Astrocyte (in vitro differentiated cells and primary cell): ENCODE measurements around the gene SCGB1A1. TPM values are rescaled to one million over a fixed set of nuclear protein-coding genes. Genes with fewer than 3 reads are reported as not detected.

Experiments used
- DNase-seq: peaks from one replicate; pipeline ENCODE4 v3.0.0-alpha.2; 2010; ENCODE audit warnings: low read depth
- FAIRE-seq: peaks from 2 replicates; lab custom pipeline; 2011; peaks lifted over from hg19 to GRCh38; lab: Jason Lieb, UNC
- H2AFZ ChIP-seq: 2 replicates; pipeline ENCODE4 v1.6.0; 2012; ENCODE audit warnings: low read depth, low read length, inconsistent platforms
- H3K27ac ChIP-seq: 2 replicates; pipeline ENCODE4 v1.5.1; 2011; ENCODE audit warnings: low read depth, low read length, inconsistent platforms
- H3K27me3 ChIP-seq: 2 replicates; pipeline ENCODE4 v1.6.0; 2011; ENCODE audit warnings: low read length, inconsistent platforms; ENCODE audit not compliant: insufficient read depth
- H3K36me3 ChIP-seq: 2 replicates; pipeline ENCODE4 v1.5.1; 2011; ENCODE audit warnings: low read length, inconsistent platforms; ENCODE audit not compliant: insufficient read depth
- H3K4me1 ChIP-seq: 2 replicates; pipeline ENCODE4 v1.5.1; 2011; ENCODE audit warnings: low read length, inconsistent platforms; ENCODE audit not compliant: insufficient read depth
- H3K4me2 ChIP-seq: 2 replicates; pipeline ENCODE4 v1.6.0; 2012; ENCODE audit warnings: low read length, inconsistent platforms
- H3K4me3 ChIP-seq: 2 replicates; pipeline ENCODE4 v1.5.1; 2011; ENCODE audit warnings: low read depth, mild to moderate bottlenecking, low read length, inconsistent platforms; ENCODE audit not compliant: insufficient read depth
- H3K79me2 ChIP-seq: 2 replicates; pipeline ENCODE4 v1.6.0; 2012; ENCODE audit warnings: mild to moderate bottlenecking, low read length, inconsistent platforms; ENCODE audit not compliant: insufficient read depth
- H3K9ac ChIP-seq: 2 replicates; pipeline ENCODE4 v1.6.0; 2012; ENCODE audit warnings: mild to moderate bottlenecking, low read length, inconsistent platforms
- H3K9me3 ChIP-seq: 2 replicates; pipeline ENCODE4 v1.5.1; 2012; ENCODE audit warnings: low read depth, mild to moderate bottlenecking, low read length, inconsistent platforms; ENCODE audit not compliant: insufficient read depth
- H4K20me1 ChIP-seq: 2 replicates; pipeline ENCODE4 v1.6.0; 2012; ENCODE audit warnings: low read length, inconsistent platforms; ENCODE audit not compliant: insufficient read depth
- H3K27ac Mint-ChIP-seq: one replicate; pipeline ENCODE4 v1.8.0; 2021; ENCODE audit warnings: mild to moderate bottlenecking, mixed read lengths; ENCODE audit not compliant: unreplicated experiment
- H3K27me3 Mint-ChIP-seq: one replicate; pipeline ENCODE4 v1.8.0; 2021; ENCODE audit warnings: low read depth, mixed read lengths; ENCODE audit not compliant: unreplicated experiment
- H3K36me3 Mint-ChIP-seq: one replicate; pipeline ENCODE4 v1.8.0; 2021; ENCODE audit warnings: low read depth, mixed read lengths; ENCODE audit not compliant: unreplicated experiment
- H3K4me1 Mint-ChIP-seq: one replicate; pipeline ENCODE4 v1.8.0; 2021; ENCODE audit warnings: low read depth, mixed read lengths; ENCODE audit not compliant: unreplicated experiment
- H3K4me3 Mint-ChIP-seq: one replicate; pipeline ENCODE4 v1.8.0; 2021; ENCODE audit warnings: mild to moderate bottlenecking, moderate library complexity, mixed read lengths; ENCODE audit not compliant: unreplicated experiment
- H3K9me3 Mint-ChIP-seq: one replicate; pipeline ENCODE4 v1.8.0; 2021; ENCODE audit warnings: mild to moderate bottlenecking, mixed read lengths; ENCODE audit not compliant: unreplicated experiment
- EZH2 ChIP-seq: IDR thresholded peaks from 2 replicates; pipeline ENCODE4 v1.6.1; 2012; ENCODE audit warnings: mild to moderate bottlenecking, low read length, inconsistent platforms; ENCODE audit not compliant: insufficient read depth
- total RNA-seq: library from RNA; stranded (reverse); gene quantifications from 2 replicates; pipeline ENCODE4 v1.2.1, GENCODE V29; 2021
- TF ChIP-seq, protein P1 (sequence below): IDR thresholded peaks from 2 replicates; pipeline ENCODE4 v1.5.1; 2011; ENCODE audit warnings: low read depth, mild to moderate bottlenecking, inconsistent platforms, low read length, moderate library complexity; ENCODE audit not compliant: insufficient read depth

The SCGB1A1 gene
- total RNA-seq, 1 donor from 2014 or later: not detected

DNA sequence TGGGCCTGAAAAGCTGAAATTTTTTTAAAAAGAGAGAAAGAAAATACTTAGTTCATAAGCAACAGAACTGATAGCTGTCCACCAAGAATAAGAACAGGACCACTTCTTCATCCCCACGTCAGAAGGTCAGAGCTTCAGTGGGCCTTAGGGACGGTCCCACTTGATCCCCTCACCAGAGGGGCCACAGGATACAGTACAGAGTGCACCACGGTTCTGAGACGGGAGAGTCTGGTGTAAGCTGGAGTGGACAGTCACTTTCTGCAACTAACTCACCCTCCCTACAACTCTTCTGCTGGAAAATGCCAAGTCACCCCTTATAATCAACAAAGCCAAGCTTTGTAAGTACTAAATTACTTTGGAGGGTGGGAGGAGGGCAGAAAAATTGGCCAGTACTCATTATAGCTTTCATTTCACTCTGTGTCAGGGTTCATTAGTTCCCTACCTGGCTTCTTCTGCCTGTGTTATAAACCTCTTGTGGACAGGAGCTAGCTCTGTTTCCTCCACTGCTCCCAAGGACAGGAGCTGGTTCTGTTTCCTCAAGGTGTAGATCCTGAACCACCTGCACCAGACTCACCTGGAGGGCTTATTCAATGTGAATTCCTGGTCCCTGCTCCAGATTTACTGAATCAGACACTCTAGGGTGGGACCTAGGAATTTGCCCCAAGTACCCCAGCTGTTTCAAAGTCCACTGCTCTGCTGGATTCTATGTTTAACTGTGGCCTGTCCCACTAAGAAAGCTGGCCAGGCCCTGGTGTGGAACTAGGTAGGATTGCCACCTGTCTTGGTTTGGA lies 39.6 kb downstream of the SCGB1A1 start:
- H3K36me3 ChIP-seq: no peaks in the 10 kb centered on the region
- no peak overlapping the region for H3K27ac ChIP-seq
- no peaks in the 10 kb centered on the region for H3K79me2 ChIP-seq
- H3K4me2 ChIP-seq: no peak overlapping the region
- Mint-ChIP-seq H3K27ac (no peak overlapping the region), H3K9me3 (no peaks in the 10 kb centered on the region), H3K4me3 (no peak overlapping the region), H3K27me3 (peaks cover 6% of the 10 kb centered on the region), H3K36me3 (no peaks in the 10 kb centered on the region), H3K4me1 (peaks cover 2% of the 10 kb centered on the region)
- no peaks in the 10 kb centered on the region for H4K20me1 ChIP-seq
- FAIRE-seq (no peak), DNase-seq (no peak)
- no peaks in the 10 kb centered on the region for H3K9me3 ChIP-seq
- H3K27me3 ChIP-seq: no peaks in the 10 kb centered on the region
- H3K4me3 ChIP-seq: no peak overlapping the region
- no peak overlapping the region for H3K9ac ChIP-seq
- no peak overlapping the region for H2AFZ ChIP-seq
- peaks cover 12% of the 10 kb centered on the region for H3K4me1 ChIP-seq
- no peak for TF ChIP-seq EZH2
- TF ChIP-seq, protein P1, sequence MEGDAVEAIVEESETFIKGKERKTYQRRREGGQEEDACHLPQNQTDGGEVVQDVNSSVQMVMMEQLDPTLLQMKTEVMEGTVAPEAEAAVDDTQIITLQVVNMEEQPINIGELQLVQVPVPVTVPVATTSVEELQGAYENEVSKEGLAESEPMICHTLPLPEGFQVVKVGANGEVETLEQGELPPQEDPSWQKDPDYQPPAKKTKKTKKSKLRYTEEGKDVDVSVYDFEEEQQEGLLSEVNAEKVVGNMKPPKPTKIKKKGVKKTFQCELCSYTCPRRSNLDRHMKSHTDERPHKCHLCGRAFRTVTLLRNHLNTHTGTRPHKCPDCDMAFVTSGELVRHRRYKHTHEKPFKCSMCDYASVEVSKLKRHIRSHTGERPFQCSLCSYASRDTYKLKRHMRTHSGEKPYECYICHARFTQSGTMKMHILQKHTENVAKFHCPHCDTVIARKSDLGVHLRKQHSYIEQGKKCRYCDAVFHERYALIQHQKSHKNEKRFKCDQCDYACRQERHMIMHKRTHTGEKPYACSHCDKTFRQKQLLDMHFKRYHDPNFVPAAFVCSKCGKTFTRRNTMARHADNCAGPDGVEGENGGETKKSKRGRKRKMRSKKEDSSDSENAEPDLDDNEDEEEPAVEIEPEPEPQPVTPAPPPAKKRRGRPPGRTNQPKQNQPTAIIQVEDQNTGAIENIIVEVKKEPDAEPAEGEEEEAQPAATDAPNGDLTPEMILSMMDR: no peak

DNA sequence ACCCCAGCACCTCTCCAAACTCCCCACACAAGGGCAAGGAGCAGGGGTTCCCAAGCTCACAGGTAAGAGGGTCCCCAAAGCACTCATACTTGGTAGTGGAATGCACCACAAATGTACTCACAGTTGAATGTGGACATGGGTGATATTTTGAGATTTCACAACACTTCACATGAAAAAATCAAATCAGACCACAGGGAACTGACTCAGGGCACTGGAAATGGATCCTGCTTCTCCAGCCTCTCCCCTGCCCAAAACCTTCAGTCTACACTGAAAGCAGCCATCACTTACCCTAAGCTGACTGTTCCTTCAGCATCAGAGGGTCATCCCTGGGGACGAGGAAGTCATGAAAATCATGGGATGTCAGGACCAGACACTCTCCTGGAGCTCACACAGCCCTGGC lies 40.2 kb downstream of the SCGB1A1 start:
- no peaks in the 10 kb centered on the region for H3K9me3 Mint-ChIP-seq
- H3K9ac ChIP-seq: no peak overlapping the region
- H3K4me3 ChIP-seq: no peak overlapping the region
- H3K4me1 Mint-ChIP-seq: peaks cover 2% of the 10 kb centered on the region
- H3K27me3 Mint-ChIP-seq: peaks cover 6% of the 10 kb centered on the region
- H3K36me3 ChIP-seq: no peaks in the 10 kb centered on the region
- no peaks in the 10 kb centered on the region for H3K36me3 Mint-ChIP-seq
- TF ChIP-seq EZH2: no peak
- TF ChIP-seq, protein P1: no peak
- H4K20me1 ChIP-seq: no peaks in the 10 kb centered on the region
- no peak overlapping the region for H3K4me3 Mint-ChIP-seq
- peaks cover 12% of the 10 kb centered on the region for H3K4me1 ChIP-seq
- no peak overlapping the region for H3K4me2 ChIP-seq
- H3K79me2 ChIP-seq: no peaks in the 10 kb centered on the region
- H2AFZ ChIP-seq: no peak overlapping the region
- H3K27me3 ChIP-seq: no peaks in the 10 kb centered on the region
- no peak overlapping the region for H3K27ac Mint-ChIP-seq
- H3K9me3 ChIP-seq: no peaks in the 10 kb centered on the region
- DNase-seq (no peak), FAIRE-seq (no peak)
- H3K27ac ChIP-seq: no peak overlapping the region
